GM23338 (cell line): ENCODE measurements around the gene OR1J1. TPM values are rescaled to one million over a fixed set of nuclear protein-coding genes. Genes with fewer than 3 reads are reported as not detected.

Experiments used
- ATAC-seq: fragments of 200-7000 bp; cut with Tn5 transposase; 3 replicates; pipeline ENCODE4 v1.9.1; 2020
- DNase-seq: peaks from one replicate; pipeline ENCODE4 v3.0.0-alpha.2; 2015; ENCODE audit warnings: low spot score
- H2AFZ ChIP-seq: fragments of 200-600 bp; sonication (generic); 2 replicates; pipeline ENCODE4 v1.8.0; 2016; ENCODE audit warnings: antibody characterized with exemption, mild to moderate bottlenecking, moderate library complexity
- H3F3A ChIP-seq: fragments of 200-600 bp; sonication (generic); replicated peaks from 2 replicates; pipeline ENCODE4 v1.8.0; 2017; ENCODE audit warnings: antibody characterized with exemption, mixed run types, low read depth
- H3K27ac ChIP-seq: fragments of 200-600 bp; sonication (generic); 2 replicates; pipeline ENCODE4 v1.6.1; 2016; ENCODE audit warnings: low read depth
- H3K27me3 ChIP-seq: fragments of 200-600 bp; sonication (generic); 2 replicates; pipeline ENCODE4 v1.8.0; 2016; ENCODE audit warnings: mild to moderate bottlenecking, mixed run types, moderate library complexity; ENCODE audit not compliant: insufficient read depth
- H3K36me3 ChIP-seq: fragments of 200-600 bp; sonication (generic); 2 replicates; pipeline ENCODE4 v1.8.0; 2016; ENCODE audit warnings: mild to moderate bottlenecking; ENCODE audit not compliant: insufficient read depth
- H3K4me1 ChIP-seq: fragments of 200-600 bp; sonication (generic); 2 replicates; pipeline ENCODE4 v1.8.0; 2016; ENCODE audit warnings: mild to moderate bottlenecking, moderate library complexity; ENCODE audit not compliant: insufficient read depth
- H3K4me2 ChIP-seq: fragments of 200-600 bp; sonication (generic); 2 replicates; pipeline ENCODE4 v1.7.1; 2017; ENCODE audit warnings: mixed run types
- H3K4me3 ChIP-seq: fragments of 200-600 bp; sonication (generic); 2 replicates; pipeline ENCODE4 v1.6.1; 2016; ENCODE audit warnings: mixed run types
- H3K79me2 ChIP-seq: fragments of 200-600 bp; sonication (generic); replicated peaks from 2 replicates; pipeline ENCODE4 v1.8.0; 2017; ENCODE audit warnings: mild to moderate bottlenecking; ENCODE audit not compliant: insufficient read depth
- H3K9me2 ChIP-seq: fragments of 200-600 bp; sonication (generic); 2 replicates; pipeline ENCODE4 v1.8.0; 2017; ENCODE audit not compliant: insufficient read depth
- H4K20me1 ChIP-seq: fragments of 200-600 bp; sonication (generic); replicated peaks from 2 replicates; pipeline ENCODE4 v1.8.0; 2017; ENCODE audit warnings: mild to moderate bottlenecking; ENCODE audit not compliant: insufficient read depth
- H3K27ac Mint-ChIP-seq: 2 replicates; pipeline ENCODE4 v1.8.0; 2020; ENCODE audit warnings: inconsistent platforms, mild to moderate bottlenecking, moderate library complexity, mixed read lengths
- H3K27me3 Mint-ChIP-seq: 3 replicates; pipeline ENCODE4 v1.8.0; 2022; ENCODE audit warnings: low read depth, mild to moderate bottlenecking, moderate library complexity, mixed read lengths, inconsistent platforms; ENCODE audit not compliant: insufficient read depth, poor library complexity
- H3K36me3 Mint-ChIP-seq: 3 replicates; pipeline ENCODE4 v1.8.0; 2021; ENCODE audit warnings: low read depth, mild to moderate bottlenecking, inconsistent platforms, moderate library complexity, mixed read lengths
- H3K4me1 Mint-ChIP-seq: 3 replicates; pipeline ENCODE4 v1.8.0; 2020; ENCODE audit warnings: mild to moderate bottlenecking, inconsistent platforms, mixed read lengths
- H3K4me3 Mint-ChIP-seq: 3 replicates; pipeline ENCODE4 v1.8.0; 2021; ENCODE audit warnings: moderate library complexity, mild to moderate bottlenecking, inconsistent platforms, mixed read lengths
- H3K9me3 Mint-ChIP-seq: 3 replicates; pipeline ENCODE4 v1.8.0; 2020; ENCODE audit warnings: moderate library complexity, mild to moderate bottlenecking, inconsistent platforms, mixed read lengths
- CREB1 ChIP-seq: fragments of 250-450 bp; sonication (Bioruptor Pico); IDR thresholded peaks from 2 replicates; pipeline ENCODE4 v1.5.0; 2020; ENCODE audit warnings: low read depth, mild to moderate bottlenecking, moderate library complexity
- CTCF ChIP-seq, 2 experiments: fragments of 200-600 bp in 1 of 2; sonication (generic) in 1 of 2; conservative IDR thresholded peaks; 2 replicates each; pipeline versions ENCODE4 v1.5.1 to v1.6.1; 2016 to 2017; ENCODE audit warnings: antibody characterized with exemption in 2 of 2, low read depth in 2 of 2, mild to moderate bottlenecking in 2 of 2, moderate library complexity in 1 of 2
- ETS1 ChIP-seq: IDR thresholded peaks from 2 replicates; pipeline ENCODE4 v1.6.1; 2016; ENCODE audit warnings: antibody characterized with exemption
- EZH2 ChIP-seq: fragments of 200-600 bp; sonication (generic); IDR thresholded peaks from one replicate; pipeline ENCODE4 v1.8.0; 2017; ENCODE audit warnings: antibody characterized with exemption, mild to moderate bottlenecking, low read depth; ENCODE audit not compliant: unreplicated experiment
- EZH2phosphoT487 ChIP-seq: fragments of 200-600 bp; sonication (generic); IDR thresholded peaks from one replicate; pipeline ENCODE4 v1.8.1; 2018; ENCODE audit warnings: antibody characterized with exemption; ENCODE audit not compliant: unreplicated experiment
- JUNB ChIP-seq: IDR thresholded peaks from one replicate; pipeline ENCODE4 v1.6.1; 2016; ENCODE audit warnings: antibody characterized with exemption; ENCODE audit not compliant: unreplicated experiment
- NANOG ChIP-seq: IDR thresholded peaks from 2 replicates; pipeline ENCODE4 v1.6.1; 2016; ENCODE audit warnings: antibody characterized with exemption, borderline replicate concordance
- POLR2AphosphoS5 ChIP-seq: IDR thresholded peaks from 2 replicates; pipeline ENCODE4 v1.6.1; 2016; ENCODE audit warnings: antibody characterized with exemption, low read depth
- REST ChIP-seq: IDR thresholded peaks from one replicate; pipeline ENCODE4 v1.6.1; 2018; ENCODE audit warnings: antibody characterized with exemption; ENCODE audit not compliant: unreplicated experiment
- STAT1 ChIP-seq: IDR thresholded peaks from one replicate; pipeline ENCODE4 v1.6.1; 2016; ENCODE audit warnings: antibody characterized with exemption; ENCODE audit not compliant: unreplicated experiment
- ZNF114 ChIP-seq: fragments of 250-450 bp; sonication (Bioruptor Pico); IDR thresholded peaks from 2 replicates; pipeline ENCODE4 v1.5.0; 2020; ENCODE audit warnings: mild to moderate bottlenecking, moderate library complexity
- ZNF331 ChIP-seq: fragments of 250-450 bp; sonication (Bioruptor Pico); IDR thresholded peaks from 2 replicates; pipeline ENCODE4 v1.5.0; 2020; ENCODE audit warnings: low read depth, mild to moderate bottlenecking, moderate library complexity
- ZNF462 ChIP-seq: fragments of 250-450 bp; sonication (Bioruptor Pico); IDR thresholded peaks from 2 replicates; pipeline ENCODE4 v1.5.0; 2020; ENCODE audit warnings: mild to moderate bottlenecking, moderate library complexity
- polyA plus RNA-seq: library from polyadenylated mRNA; unstranded; fragments of >200 nt; fragmentation: Nextera tagmentation; extraction: Ambion mirVana; gene quantifications from 2 replicates; pipeline ENCODE4 v1.2.1, GENCODE V29; 2016
- total RNA-seq: library from RNA; depleted of rRNA; stranded (reverse); fragments of >200 nt; shearing (Covaris generic); gene quantifications from 2 replicates; pipeline ENCODE4 v1.2.3, GENCODE V29; 2014

Gene OR1J1
- total and polyA plus RNA-seq, 2 experiments from 2014 or later: not detected

GRCh38 chr9:122457787-122458186 is 19.9 kb downstream of the OR1J1 start:
- Histone ChIP-seq H3K4me2 (no peak overlapping the region), H3K79me2 (no peaks in the 10 kb centered on the region), H3F3A (no peaks in the 10 kb centered on the region), H3K4me3 (no peak overlapping the region), H4K20me1 (no peaks in the 10 kb centered on the region), H3K27me3 (peaks cover 2% of the 10 kb centered on the region; the same call in 1 of the 2 replicates), H3K4me1 (no peaks in the 10 kb centered on the region), H3K27ac (no peak overlapping the region), H3K9me2 (no peaks in the 10 kb centered on the region), H2AFZ (no peak overlapping the region), H3K36me3 (no peaks in the 10 kb centered on the region)
- H3K27ac Mint-ChIP-seq: no peak overlapping the region
- H3K36me3 Mint-ChIP-seq: no peaks in the 10 kb centered on the region
- TF ChIP-seq ZNF462: no peak
- no peak for TF ChIP-seq EZH2
- TF ChIP-seq JUNB: no peak
- no peak for TF ChIP-seq CREB1 (CRISPR knock-in tag)
- no peak for TF ChIP-seq REST
- no peak for TF ChIP-seq EZH2phosphoT487
- no peak for TF ChIP-seq STAT1
- TF ChIP-seq ZNF331 (CRISPR knock-in tag): no peak
- TF ChIP-seq ETS1: no peak
- no peak for TF ChIP-seq ZNF114
- TF ChIP-seq POLR2AphosphoS5: no peak
- no peak for TF ChIP-seq NANOG
- no peak for TF ChIP-seq CTCF (conservative IDR thresholded peaks at IDR 0.05; ENCODE audit: low read depth in 2 of 2)
- no peaks in the 10 kb centered on the region for H3K4me1 Mint-ChIP-seq
- ATAC-seq (no peak), DNase-seq (no peak)
- H3K27me3 Mint-ChIP-seq: peaks cover 4% of the 10 kb centered on the region
- peaks cover 23% of the 10 kb centered on the region for H3K9me3 Mint-ChIP-seq
- H3K4me3 Mint-ChIP-seq: no peak overlapping the region
